Omental fat pad (tissue), 4 donors: Measurements from ENCODE around the gene FMNL1. TPM values are rescaled to one million over a fixed set of nuclear protein-coding genes. Genes with fewer than 3 reads are reported as not detected.
A peak's percentile ranks its signal among the peaks of the same experiment; 100 is the strongest.

Experiments used
- ATAC-seq: fragments of 150-250 bp; one replicate; pipeline ENCODE4 v1.9.1; 2016; ENCODE audit warnings: mild to moderate bottlenecking, moderate library complexity; ENCODE audit not compliant: low FRiP score
- DNase-seq: peaks from one replicate; pipeline ENCODE4 v3.0.0-alpha.2; 2019; ENCODE audit warnings: low spot score
- total RNA-seq, 4 donors: library from RNA; depleted of rRNA; stranded (reverse); fragments of >200 nt; gene quantifications; one replicate each; pipeline ENCODE4 v1.1.0, GENCODE V29; 2016
- TF ChIP-seq, protein P1 (sequence below), 3 donors: fragments of 450-650 bp; IDR thresholded peaks; one replicate each; pipeline ENCODE4 v1.5.1; 2016 to 2017; ENCODE audit warnings: antibody characterized with exemption in 3 of 3, mild to moderate bottlenecking in 3 of 3, moderate library complexity in 2 of 3

FMNL1 gene
- total RNA-seq, 4 donors from 2014 or later: 19.7 to 56.4 (median 38.8) TPM

DNA sequence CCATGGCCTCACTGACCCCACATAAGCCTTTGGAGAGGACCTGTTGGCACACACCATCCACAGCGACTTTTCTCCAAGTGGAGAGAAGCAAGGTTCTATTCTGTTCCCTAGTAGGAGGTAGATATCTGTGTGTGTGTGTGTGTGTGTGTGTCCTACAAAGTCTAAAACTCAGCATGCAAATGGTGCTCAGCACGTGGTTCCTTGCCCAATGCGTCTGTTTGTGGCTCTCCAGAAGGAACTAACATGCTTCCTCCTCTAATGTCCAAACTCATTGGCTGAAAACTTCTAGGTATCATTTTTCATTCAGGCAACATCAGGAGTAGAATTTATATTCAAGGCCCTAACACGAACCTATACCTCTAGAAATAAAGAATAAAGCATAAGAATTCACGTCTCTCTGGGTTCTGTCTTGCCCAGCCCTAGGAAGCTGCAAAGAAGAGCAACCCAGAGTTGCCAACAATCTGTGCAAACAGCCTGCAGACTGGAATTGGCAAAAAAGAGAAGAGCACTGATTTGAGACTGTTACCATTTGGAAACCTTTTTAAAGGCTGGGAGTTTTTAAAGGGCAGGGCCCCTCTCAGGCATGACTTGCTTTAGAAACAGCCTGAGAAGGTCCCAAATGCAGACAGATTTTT lies 69.6 kb downstream of the FMNL1 start:
- ATAC-seq: no peak
- DNase-seq: no peak
- TF ChIP-seq, protein P1, sequence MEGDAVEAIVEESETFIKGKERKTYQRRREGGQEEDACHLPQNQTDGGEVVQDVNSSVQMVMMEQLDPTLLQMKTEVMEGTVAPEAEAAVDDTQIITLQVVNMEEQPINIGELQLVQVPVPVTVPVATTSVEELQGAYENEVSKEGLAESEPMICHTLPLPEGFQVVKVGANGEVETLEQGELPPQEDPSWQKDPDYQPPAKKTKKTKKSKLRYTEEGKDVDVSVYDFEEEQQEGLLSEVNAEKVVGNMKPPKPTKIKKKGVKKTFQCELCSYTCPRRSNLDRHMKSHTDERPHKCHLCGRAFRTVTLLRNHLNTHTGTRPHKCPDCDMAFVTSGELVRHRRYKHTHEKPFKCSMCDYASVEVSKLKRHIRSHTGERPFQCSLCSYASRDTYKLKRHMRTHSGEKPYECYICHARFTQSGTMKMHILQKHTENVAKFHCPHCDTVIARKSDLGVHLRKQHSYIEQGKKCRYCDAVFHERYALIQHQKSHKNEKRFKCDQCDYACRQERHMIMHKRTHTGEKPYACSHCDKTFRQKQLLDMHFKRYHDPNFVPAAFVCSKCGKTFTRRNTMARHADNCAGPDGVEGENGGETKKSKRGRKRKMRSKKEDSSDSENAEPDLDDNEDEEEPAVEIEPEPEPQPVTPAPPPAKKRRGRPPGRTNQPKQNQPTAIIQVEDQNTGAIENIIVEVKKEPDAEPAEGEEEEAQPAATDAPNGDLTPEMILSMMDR (IDR thresholded peaks at IDR 0.05): no peak

DNA sequence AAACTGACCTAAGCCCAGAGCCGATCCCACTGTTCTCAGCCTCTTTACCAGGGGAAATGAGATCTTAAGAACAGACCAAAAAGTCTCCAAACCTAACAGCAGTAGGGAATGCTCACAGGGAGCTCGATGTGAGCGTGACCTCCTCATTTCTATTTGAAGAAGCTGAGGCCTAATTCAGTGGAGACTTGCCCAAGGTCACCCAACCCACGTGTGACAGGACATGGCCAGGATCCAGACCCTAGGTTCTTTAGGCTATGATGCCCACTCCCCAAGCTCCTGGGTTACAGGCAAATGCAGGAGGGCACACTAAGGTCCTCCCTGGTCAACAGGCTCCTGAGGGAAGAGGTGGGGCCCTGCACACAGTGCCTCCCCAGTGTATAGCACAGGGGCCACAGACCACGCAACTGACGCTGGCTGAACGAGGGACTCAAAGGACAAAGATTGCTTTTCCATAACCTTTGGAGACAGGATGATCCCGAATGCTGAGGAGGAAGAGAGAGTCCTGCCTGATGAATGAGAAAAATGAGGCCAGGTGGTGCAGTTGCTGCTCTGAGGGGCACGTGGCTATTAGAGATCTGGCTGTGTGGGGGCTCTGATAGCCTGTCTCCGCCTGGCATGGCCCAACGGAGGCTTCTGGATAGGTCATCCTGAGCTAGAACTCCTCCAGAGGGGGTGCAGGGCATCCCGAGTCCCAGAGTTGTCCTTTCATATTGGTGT lies 71.2 kb downstream of the FMNL1 start:
- no peak for ATAC-seq
- TF ChIP-seq, protein P1 (IDR thresholded peaks at IDR 0.05): no peak
- DNase-seq: no peak

- TF ChIP-seq, protein P1 (IDR thresholded peaks at IDR 0.05): no peak
- ATAC-seq (peak; percentile 79), DNase-seq (peak; percentile 52)
Measured at GRCh38 chr17:45293413-45294211, 71.9 kb downstream of the FMNL1 start.

DNA sequence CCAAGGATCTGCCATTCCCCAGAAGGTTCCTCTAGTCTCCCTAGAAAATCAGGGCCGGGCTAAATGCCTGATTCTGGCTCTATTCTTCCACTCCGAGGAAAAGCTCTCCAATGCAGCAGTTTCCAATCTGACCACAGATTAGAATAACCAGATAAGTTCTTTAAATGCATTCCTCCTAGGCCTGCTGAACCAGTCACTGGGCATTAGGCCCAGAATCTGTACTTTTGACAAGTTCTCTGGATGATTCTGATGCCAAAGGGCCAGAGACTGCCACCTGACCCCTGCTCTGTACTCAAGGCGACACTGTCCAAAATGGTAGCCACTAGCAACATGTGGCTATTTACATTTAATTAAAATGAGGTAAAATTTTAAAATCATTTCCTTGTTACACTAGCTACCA lies 72.8 kb downstream of the FMNL1 start:
- TF ChIP-seq, protein P1 (IDR thresholded peaks at IDR 0.05): no peak
- ATAC-seq (no peak), DNase-seq (no peak)

DNA sequence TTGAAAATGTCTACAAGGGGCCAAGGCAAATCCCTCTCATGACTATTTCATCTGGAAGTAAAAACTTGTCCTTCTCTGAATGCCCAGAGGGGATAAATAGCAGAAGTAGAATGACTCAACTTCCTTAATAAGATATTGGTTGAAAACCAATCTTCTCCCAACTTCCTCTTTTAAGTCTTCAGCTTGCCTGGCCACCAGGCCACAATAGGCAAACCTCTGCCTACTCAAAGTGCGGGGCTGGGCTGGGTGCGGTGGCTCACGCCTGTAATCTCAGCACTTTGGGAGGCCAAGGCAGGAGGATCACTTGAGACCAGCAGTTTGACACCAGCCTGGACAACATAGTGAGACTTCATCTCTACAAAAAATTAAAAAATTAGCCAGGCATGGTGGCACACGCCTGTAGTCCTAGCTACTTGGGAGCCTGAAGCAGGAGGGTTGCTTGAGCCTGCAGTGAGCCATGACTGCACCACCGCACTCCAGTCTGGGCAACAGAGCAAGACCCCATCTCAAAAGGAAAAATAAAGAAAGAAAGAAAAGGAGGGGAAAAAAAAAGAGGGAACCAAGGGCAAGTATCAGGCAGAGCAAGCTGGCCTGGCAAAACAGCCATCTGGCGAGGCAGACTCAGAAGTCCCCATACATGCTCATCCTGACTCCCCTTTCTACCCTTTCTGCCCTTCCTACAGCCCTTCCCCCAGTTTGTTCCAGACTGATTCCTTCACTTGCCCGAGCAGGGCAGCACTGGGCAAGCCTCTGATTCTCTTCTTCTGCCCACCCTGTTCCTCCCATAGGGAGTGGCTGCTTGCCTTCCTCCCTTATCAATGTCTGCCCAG lies 74.5 kb downstream of the FMNL1 start:
- DNase-seq (no peak), ATAC-seq (no peak)
- TF ChIP-seq, protein P1 (IDR thresholded peaks at IDR 0.05): no peak

DNA sequence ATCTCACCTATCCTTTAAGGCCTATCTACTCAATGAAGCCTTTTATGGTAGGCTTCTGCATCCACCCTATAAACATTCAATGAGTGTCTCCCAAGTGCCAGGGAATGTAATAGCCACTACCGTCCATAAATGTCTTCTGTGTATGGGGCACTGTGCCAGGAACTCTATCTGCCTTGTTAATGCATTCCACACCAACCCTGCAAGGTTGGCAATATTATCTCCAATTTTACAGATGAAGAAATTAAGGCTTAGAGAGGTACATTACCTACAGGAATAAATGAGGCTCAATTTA lies 75.1 kb downstream of the FMNL1 start:
- TF ChIP-seq, protein P1 (IDR thresholded peaks at IDR 0.05): no peak

More for the DNA sequence above, 75.1 kb downstream of the FMNL1 start:
- DNase-seq: no peak
- ATAC-seq: no peak

Other genes with a start within 250 kb of the FMNL1 start
- 10 to 100 TPM; 22.7 to 36.4 (median 25.2) TPM for gene DCAKD, start 170.3 kb upstream of the FMNL1 start, total RNA-seq
- gene NMT1, start 160.6 kb upstream of the FMNL1 start, total RNA-seq: 100 to 1,000 TPM in 1 of 4 donors, 10 to 100 TPM in 3; 57.3 to 101 (median 78.1) TPM
- 10 to 100 TPM; 35.4 to 68.4 (median 44.2) TPM for gene PLCD3, start 89.4 kb upstream of the FMNL1 start, total RNA-seq
- 10 to 100 TPM in 2 of 4 donors, 1 to 10 TPM in 2; 6.4 to 23.2 (median 8.5) TPM for gene ACBD4, start 86.2 kb upstream of the FMNL1 start, total RNA-seq
- gene HEXIM1, start 73.4 kb upstream of the FMNL1 start, total RNA-seq: 10 to 100 TPM; 21.9 to 31.0 (median 24.3) TPM
- gene HEXIM2, start 60.0 kb upstream of the FMNL1 start, total RNA-seq: 1 to 10 TPM; 1.4 to 9.3 (median 3.9) TPM
- under 1 TPM in 1 of 4 donors, not detected in 3; 0.65 TPM for gene SPATA32, start 40.2 kb downstream of the FMNL1 start, total RNA-seq
- gene MAP3K14, start 95.1 kb downstream of the FMNL1 start, total RNA-seq: 10 to 100 TPM in 2 of 4 donors, 1 to 10 TPM in 2; 5.4 to 15.9 (median 12.6) TPM
- 10 to 100 TPM; 13.4 to 52.5 (median 23.7) TPM for gene ARHGAP27, start 211.0 kb downstream of the FMNL1 start, total RNA-seq